ENCODE data around the gene ZNF629. TPM values are rescaled to one million over a fixed set of nuclear protein-coding genes. Genes with fewer than 3 reads are reported as not detected.
"Not testable (repeated sequence)": the region's sequence is repeated elsewhere in the genome, so short reads cannot be mapped to it uniquely, and the experiment has no call there.

Gene ZNF629
- total RNA-seq, 4 donors from 2014 or later, result 10.9 to 18.1 (median 16.0) TPM

DNA sequence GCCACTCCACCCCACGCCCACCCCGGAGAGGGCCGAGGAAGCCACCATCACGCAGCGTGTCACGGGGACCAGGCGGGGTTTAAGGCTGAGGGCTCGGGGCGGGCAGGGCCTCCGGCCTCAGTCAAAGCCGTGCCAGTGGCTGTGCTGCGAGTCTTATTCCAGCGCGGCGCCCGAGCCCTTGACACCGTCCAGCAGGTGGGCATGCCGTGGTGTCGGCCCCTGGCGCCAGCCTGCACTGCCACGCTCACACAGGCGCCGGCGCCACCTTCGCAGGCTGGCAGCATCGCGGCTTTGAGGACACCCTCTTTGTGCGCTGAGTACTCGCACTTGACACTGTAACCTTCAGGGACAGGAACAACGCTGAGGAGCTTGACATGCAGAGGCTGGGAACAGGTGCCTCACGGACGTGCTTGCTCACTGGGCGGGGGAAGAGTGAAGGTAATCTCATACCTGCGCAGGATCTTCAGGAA is 34.0 kb upstream of the ZNF629 start:
- WGBS, 2 donors, result 79 to 89% methylated on average over 26 to 29 of the region's 34 CpGs
- intact Hi-C loops (cut with DNase I; ENCODE audit: low total_unique reads), result no loop called here
- DNase-seq (ENCODE audit: low spot score in 2 of 2), result no peak
- no peak for TF ChIP-seq POLR2A (IDR thresholded peaks at IDR 0.05)
- TF ChIP-seq, protein P1, sequence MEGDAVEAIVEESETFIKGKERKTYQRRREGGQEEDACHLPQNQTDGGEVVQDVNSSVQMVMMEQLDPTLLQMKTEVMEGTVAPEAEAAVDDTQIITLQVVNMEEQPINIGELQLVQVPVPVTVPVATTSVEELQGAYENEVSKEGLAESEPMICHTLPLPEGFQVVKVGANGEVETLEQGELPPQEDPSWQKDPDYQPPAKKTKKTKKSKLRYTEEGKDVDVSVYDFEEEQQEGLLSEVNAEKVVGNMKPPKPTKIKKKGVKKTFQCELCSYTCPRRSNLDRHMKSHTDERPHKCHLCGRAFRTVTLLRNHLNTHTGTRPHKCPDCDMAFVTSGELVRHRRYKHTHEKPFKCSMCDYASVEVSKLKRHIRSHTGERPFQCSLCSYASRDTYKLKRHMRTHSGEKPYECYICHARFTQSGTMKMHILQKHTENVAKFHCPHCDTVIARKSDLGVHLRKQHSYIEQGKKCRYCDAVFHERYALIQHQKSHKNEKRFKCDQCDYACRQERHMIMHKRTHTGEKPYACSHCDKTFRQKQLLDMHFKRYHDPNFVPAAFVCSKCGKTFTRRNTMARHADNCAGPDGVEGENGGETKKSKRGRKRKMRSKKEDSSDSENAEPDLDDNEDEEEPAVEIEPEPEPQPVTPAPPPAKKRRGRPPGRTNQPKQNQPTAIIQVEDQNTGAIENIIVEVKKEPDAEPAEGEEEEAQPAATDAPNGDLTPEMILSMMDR (IDR thresholded peaks at IDR 0.05), result no peak
- no peak overlapping the region for H3K4me3 ChIP-seq (ENCODE audit: low read depth, poor library complexity, severe bottlenecking)

DNA sequence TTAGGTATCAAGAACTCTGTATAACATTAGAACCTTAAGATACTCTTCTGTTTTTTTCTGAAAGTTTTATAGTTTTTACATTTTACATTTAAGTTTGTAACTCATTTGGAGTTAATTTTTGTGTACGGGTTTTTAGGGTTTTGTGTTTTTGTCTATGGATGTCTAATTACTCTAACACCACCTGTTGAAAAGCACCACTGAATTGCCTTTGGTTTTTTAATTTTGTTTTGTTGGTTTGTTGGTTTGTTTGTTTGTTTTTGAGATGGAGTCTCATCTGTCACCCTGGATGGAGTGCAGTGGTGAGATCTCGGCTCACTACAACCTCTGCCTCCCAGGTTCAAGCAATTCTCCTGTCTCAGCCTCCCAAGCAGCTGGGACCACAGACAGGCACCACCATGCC is 29.8 kb upstream of the ZNF629 start:
- intact Hi-C loops (cut with DNase I; ENCODE audit: low total_unique reads), result no loop called here
- TF ChIP-seq, protein P1 (IDR thresholded peaks at IDR 0.05), result no peak
- no peak for TF ChIP-seq POLR2A (IDR thresholded peaks at IDR 0.05)
- no peak for DNase-seq (ENCODE audit: low spot score in 2 of 2)
- WGBS, 2 donors, result 49 to 55% methylated on average over 2 of the region's 2 CpGs
- no peak overlapping the region for H3K4me3 ChIP-seq (ENCODE audit: low read depth, poor library complexity, severe bottlenecking)

DNA sequence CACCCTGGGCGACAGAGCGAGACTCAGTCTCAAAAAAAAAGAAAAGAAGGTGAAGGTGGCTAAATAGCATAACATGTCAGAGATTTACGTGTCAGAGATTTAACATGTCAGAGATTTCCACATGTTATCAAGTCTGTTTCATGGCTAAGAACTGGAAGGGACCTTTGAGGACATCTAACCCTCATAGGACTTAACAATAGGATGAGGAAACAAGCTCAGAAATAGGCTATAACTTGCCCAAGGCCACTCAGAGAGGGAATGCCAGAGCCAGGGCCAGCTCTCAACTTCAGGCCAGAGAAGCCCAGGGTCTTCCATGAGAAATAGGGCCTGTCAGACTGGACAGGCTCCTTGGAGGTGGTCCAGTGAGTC is 26.8 kb upstream of the ZNF629 start:
- TF ChIP-seq, protein P1 (IDR thresholded peaks at IDR 0.05), result no peak
- no peak for TF ChIP-seq POLR2A (IDR thresholded peaks at IDR 0.05)
- WGBS, 2 donors, result 81 to 82% methylated on average over 3 of the region's 3 CpGs
- intact Hi-C loops (cut with DNase I; ENCODE audit: low total_unique reads), result no loop called here
- no peak for DNase-seq (ENCODE audit: low spot score in 2 of 2)
- H3K4me3 ChIP-seq (ENCODE audit: low read depth, poor library complexity, severe bottlenecking), result no peak overlapping the region

DNA sequence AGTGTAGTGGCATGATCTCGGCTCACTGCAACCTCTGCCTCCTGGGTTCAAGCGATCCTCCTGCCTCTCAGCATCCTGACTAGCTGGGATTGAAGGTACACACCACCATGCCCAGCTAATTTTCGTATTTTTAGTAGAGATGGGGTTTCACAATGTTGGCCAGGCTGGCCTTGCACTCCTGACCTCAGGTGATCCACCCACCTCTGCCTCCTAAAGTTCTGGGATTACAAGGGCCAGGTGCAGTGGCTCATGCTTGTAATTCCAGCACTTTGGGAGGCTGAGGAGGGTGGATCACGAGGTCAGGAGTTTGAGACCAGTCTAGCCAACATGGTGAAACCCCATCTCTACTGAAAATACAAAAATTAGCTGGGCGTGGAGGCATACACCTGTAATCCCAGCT is 22.7 kb upstream of the ZNF629 start:
- DNase-seq (ENCODE audit: low spot score in 2 of 2); intact Hi-C loops (cut with DNase I; ENCODE audit: low total_unique reads); H3K4me3 ChIP-seq (ENCODE audit: low read depth, poor library complexity, severe bottlenecking): not testable (repeated sequence)
- 79 to 84% methylated on average over 5 of the region's 5 CpGs for WGBS, 2 donors

DNA sequence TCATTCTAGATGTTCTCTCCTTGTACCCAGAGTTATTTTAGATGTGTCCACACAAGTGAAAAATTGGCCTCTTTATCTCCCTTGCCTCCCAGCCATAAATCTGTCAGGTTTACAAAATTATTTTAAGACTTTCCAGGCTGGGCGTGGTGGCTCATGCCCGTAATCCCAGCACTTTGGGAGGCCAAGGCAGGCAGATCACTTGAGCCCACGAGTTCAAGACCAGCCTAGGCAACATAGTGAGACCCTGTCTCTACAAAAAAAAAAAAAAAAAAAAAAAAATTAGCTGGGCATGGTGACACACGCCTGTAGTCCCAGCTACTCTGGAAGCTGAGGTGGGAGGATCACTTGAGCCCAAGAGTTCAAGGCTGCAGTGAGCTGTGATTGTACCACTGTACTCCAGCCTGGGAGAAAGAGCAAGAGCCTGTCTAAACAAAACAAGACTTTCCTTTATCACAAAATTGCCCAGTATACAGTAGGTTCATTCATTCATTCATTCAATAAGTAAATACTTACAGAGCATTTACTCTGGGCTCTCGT is 22.0 kb upstream of the ZNF629 start:
- intact Hi-C loops (cut with DNase I; ENCODE audit: low total_unique reads); H3K4me3 ChIP-seq (ENCODE audit: low read depth, poor library complexity, severe bottlenecking); DNase-seq (ENCODE audit: low spot score in 2 of 2): not testable (repeated sequence)
- 48 to 52% methylated on average over 5 of the region's 5 CpGs for WGBS, 2 donors

DNA sequence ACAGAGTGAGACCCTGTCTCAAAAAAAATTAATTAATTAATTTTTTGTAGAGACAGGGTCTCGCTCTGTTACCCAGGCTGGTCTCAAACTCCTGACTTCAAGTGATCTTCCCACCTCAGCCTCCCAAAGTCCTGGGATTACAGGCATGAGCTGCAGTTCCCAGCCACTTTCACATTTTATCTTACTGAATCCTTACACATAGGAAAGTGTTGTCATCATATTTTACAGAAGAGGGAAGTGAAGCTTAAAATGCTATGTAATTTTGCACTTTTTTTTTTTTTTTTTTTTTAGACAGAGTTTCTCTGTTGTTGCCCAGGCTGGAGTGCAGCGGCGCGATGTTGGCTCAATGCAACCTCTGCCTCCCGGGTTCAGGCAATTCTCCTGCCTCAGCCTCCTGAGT is 21.1 kb upstream of the ZNF629 start:
- DNase-seq (ENCODE audit: low spot score in 2 of 2), result no peak
- 77 to 84% methylated on average over 5 of the region's 5 CpGs for WGBS, 2 donors
- intact Hi-C loops (cut with DNase I; ENCODE audit: low total_unique reads), result no loop called here
- H3K4me3 ChIP-seq (ENCODE audit: low read depth, poor library complexity, severe bottlenecking), result no peak overlapping the region
- no peak for TF ChIP-seq POLR2A (IDR thresholded peaks at IDR 0.05)
- TF ChIP-seq, protein P1 (IDR thresholded peaks at IDR 0.05), result no peak
